ENCODE data around the gene DPM2.

GRCh38 chr9:127937388-127938297 is at the start of gene DPM2:
- TF ChIP-seq CTCF (IDR thresholded peaks at IDR 0.05) (no peak), POLR2A (IDR thresholded peaks at IDR 0.05) (peak in 1 of 2 donors; percentile 57)

All from thyroid gland (tissue), 4 donors.